Measurements from ENCODE around the gene SPECC1.
"Not testable (repeated sequence)": the region's sequence is repeated elsewhere in the genome, so short reads cannot be mapped to it uniquely, and the experiment has no call there.

SPECC1 gene

DNA sequence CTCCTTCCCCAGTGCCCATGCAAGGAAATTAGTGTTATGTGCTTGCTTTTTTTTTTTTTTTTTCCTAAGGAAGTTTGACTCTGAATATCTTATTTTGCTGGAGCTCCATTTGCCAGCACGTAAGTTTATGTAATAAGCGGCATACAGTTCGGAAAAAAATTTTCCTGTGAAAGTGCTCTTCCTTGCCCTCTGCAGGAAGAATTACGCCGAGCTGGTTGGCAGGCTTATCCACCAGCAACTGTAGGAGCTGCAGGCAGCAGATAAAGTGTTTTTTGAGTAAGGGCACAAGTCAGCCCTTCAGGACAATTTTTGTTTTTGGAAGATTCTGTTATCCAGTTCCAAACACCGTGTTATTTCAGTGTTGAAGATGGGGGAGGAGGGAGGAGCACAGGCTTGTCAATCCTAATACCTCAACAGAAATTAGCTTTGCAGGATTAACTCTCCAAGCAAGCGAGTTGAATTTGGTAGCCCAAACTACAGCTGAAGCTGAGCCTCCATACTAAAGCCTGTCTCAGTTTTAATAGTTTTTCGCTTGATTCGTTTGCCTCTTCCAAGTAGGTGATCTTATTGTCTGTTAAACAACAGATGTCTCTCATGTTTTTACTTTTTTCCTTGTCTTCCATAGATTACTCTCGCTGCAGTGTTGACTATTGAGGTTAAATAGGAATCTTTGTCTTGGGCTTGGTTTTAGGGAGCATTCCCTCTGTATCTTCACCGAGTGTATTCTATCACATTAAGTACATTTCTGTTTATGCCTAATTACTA is 1.1 kb downstream of the SPECC1 start:
- peak; percentile 92 for DNase-seq (ENCODE audit: low spot score)

DNA sequence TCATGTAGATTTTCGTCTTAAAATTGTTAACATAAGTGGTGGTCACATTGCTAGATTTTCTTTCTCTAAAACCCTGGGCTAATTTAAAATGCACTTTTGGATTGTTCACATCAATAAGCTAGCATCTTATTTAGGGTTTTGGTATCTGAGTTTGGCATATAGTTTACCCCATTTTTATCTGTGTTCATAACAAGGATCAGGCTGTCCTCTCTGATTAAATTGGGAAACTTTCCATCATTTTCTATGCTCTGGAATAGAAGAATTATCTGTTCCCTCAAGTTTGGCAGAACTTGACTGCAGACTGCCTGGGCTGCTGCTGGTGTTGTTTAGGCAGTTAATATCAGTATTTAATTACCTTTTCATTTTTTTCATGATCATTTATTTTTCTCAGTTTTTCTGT is 1.8 kb downstream of the SPECC1 start:
- DNase-seq (ENCODE audit: low spot score), result no peak

DNA sequence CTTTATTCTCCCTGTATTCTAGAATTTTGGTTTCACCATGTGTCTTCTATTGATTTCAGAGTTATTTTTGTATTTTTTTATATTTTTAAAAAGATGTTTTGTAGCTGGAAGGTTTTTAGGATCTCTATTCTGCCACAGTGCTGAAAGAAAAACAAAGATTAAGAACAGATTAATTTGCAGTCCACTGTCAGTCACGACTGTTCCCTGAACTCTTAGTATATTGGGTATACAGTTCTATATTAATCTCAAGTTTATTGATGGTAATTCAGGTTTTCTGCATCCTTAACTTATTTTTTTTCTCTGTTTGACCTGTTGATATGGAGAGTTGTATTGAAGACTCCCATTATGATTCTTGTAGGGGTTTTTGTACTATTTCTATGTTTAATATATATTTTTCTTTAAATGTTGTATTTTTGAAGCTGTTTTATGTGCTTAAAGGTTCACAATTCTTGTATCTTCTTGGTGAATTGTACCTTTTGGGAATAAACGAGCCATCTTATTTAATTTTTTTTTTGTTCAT is 2.9 kb downstream of the SPECC1 start:
- no peak for DNase-seq (ENCODE audit: low spot score)

DNA sequence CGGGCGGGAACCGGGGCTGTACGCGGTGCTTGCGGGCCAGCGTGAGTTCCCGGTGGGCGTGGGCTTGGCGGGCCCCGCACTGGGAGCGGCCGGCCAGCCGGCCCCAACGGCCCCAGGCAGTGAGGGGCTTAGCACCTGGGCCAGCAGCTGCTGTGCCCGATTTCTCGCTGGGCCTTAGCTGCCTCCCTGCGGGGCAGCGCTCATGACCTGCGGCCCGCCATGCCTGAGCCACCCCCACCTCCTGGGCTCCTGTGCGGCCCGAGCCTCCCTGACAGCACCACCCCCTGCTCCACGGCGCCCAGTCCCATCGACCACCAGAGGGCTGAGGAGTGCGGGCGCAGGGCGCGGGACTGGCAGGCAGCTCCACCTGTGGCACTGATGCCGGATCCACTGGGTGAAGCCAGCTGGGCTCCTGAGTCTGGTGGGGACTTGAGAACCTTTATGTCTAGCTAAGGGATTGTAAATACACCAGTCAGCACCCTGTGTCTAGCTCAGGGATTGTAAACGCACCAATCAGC is 7.4 kb downstream of the SPECC1 start:
- DNase-seq (ENCODE audit: low spot score), result not testable (repeated sequence)

DNA sequence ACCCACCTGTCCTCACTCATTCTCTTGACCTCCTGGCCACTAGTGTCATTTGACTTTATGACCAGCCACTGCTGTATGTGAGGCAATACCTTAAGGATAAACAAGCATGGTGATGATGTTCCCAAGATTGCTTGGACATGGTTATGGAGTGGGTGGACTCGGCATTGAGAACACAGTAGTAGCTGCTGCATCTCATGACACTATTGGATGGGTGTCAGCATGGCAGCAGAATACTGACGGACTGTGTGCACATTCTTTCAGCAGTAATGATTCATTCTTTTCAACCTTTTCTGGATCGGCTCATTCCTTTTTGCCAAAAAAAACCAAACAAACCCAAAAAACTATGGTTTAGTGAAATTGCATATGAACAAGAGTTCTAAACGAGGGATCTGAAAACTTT is 13.5 kb downstream of the SPECC1 start:
- no peak for DNase-seq (ENCODE audit: low spot score)

DNA sequence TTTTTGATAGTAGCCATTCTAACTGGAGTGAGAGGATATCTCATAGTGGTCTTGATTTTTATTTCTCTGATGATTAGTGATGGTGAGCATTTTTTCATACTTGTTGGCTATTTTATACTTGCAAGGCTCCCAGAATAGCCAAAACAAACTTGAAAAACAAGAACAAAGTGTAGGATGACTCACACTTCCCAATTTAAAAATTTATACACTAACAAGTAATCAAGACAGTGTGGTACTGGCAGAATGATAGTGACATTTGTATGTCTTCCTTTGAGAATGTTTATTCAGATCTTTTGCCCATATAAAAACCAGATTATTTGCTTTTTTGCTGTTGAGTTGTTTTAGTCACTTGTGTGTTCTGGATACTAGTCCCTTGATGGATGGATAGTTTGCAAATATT is 17.8 kb downstream of the SPECC1 start:
- no peak for DNase-seq (ENCODE audit: low spot score)

DNA sequence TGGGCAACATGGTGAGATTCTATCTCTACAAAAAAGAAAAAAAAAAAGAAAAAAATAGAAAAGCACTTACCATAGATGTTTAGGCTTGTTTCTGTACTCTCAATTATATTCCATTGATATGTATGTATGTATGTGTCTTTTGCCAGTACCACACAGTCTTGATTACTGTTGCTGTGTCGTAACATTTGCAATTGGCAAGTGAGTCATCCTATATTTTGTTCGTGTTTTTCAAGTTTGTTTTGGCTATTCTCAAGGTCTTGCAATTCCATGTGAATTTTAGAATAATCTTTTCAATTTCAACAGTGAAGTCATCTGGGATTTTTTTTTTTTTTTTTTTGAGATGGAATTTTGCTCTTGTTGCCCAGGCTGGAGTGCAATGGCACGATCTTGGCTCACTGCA is 19.3 kb downstream of the SPECC1 start:
- no peak for DNase-seq (ENCODE audit: low spot score)

DNA sequence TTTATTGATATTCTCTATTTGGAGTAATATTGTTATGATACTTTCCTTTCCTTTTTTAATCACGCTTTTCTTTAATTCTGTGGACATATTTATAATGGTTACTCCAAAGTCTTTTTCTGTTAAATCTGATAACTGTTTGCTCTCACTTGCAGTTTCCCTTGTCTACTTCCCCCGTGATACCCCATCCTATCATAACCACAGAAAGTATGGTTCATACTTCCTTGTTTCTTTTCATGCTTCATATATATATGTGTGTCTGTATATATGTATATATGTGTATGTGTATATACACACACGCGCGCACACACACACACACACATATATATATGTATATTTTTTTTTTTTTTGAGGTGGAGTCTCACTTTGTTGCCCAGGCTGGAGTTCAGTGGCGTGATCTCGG is 23.5 kb downstream of the SPECC1 start:
- no peak for DNase-seq (ENCODE audit: low spot score)

DNA sequence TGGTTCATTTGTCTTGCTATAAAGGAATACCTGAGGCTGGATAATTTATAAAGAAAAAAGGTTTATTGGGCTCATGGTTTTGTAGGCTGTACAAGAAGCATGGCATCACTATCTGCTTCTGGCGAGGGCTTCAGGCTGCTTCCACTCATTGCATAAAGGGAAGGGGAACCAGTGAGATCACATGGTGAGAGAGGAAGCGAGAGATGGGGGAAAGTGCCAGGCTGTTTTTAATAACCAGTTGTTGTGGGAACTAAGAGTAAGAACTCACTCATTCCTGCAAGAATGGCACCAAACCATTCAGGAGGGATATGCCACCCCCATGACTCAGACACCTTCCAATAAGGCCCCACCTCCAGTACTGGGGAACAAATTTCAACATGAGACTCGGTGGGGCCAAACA is 24.3 kb downstream of the SPECC1 start:
- DNase-seq (ENCODE audit: low spot score), result no peak

DNA sequence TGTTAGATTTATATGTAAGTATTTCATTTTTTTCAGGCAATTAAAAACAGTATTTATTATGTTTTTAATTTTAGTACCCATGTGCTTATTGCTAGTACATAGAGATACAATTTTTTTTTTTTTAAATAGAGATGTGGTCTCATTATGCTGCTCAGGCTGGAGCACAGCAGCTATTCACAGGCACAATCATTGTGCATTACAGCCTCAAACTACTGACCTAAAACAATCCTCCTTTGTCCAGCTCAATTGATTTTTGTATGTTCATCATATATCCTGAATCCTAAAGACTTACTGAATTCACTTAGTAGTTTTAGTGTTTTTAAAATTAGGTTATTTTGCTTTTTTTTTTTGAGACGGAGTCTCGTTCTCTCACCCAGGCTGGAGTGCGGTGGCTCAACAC is 26.3 kb downstream of the SPECC1 start:
- no peak for DNase-seq (ENCODE audit: low spot score)

DNA sequence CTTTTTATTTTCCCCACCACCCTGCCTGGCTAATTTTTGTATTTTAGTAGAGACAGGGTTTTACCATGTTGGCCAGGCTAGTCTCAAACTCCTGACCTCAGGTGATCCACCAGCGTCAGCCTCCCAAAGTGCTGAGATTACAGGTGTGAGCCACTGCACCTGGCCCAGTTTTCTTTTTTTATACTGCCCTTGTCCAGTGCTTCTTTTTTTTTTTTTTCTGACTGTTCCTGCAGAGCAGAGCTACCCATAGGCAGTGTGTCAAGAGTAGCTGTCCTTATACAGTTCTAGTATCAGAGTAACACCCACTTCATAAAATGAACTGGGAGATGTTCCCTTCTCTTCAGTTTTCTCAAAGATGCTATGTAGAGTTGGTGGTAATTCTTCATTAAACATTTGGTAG is 28.1 kb downstream of the SPECC1 start:
- DNase-seq (ENCODE audit: low spot score), result not testable (repeated sequence)

DNA sequence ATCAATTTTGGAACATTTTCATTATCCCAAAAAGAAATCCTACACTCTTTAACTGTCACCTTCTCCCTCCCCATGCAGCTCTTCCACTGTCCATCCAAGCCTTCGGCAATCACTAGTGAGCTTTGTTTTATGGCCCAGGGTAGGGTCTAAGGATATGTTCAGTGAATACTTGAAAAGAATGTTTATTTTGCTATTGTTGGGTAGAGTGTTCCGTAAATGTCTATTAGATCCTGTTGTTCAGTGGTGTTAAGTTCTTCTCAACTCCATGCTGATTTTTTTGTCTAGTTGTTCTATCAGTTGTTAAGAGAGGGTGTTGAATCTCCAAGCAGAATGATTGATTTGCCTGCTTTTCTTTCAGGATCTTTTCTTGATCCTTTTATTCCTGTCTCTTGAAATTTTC is 29.9 kb downstream of the SPECC1 start:
- DNase-seq (ENCODE audit: low spot score), result no peak

DNA sequence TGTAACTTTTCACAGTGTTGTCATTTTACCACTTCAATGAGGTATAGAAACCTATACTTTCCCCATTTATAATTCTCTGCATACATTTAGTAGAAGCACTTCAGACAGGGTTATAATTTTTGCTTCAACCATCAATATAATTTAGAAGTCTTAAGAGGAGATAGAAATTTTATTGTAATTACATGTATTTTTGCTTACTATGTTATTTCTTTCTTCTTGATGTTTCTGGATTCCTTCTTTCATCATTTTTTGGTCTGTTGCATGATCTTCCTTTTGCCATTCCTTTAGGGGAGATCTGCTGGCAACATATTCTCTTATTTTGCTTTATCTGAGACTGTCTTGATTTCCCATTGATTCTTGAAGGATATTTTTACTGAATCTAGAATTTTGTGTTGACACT is 31.1 kb downstream of the SPECC1 start:
- DNase-seq (ENCODE audit: low spot score), result no peak

DNA sequence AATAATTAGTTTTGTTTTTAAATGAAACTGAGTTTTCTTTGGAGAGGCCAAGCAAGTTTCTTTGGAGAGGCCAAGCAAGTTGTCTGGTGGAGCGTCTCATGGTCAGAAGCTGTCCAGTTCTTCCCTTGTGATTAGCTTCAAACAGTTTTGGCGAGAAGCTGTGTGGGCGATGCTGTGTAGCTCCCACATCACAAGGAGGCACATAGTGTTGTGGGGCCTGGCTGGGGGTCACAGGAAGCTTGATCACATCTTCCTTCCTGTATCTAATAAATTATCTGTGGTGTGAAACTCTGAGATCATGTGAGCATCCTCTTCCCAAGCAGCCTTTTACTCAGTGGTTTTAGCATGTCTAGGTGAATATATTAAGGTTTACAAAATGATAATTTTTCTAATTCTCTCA is 33.9 kb downstream of the SPECC1 start:
- DNase-seq (ENCODE audit: low spot score), result no peak

DNA sequence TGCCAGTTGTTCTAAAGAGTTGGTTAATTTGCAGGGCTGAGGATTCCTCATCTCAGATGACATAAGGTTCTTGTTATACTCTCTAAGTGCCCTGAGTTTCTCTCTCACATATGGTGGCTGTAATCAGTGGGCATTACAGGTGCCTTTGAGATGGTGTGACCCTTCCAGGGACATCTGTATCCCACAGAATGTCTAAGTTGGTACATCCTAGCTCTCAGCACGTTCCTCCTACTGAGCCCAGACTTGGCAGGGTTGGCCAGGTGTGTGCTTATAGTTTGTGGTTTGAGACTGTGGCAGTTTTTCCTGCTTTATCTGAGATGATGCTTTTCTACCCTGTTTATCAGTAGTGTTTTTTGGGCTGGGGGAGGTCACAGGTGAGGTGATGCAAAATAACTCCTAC is 36.3 kb downstream of the SPECC1 start:
- no peak for DNase-seq (ENCODE audit: low spot score)

DNA sequence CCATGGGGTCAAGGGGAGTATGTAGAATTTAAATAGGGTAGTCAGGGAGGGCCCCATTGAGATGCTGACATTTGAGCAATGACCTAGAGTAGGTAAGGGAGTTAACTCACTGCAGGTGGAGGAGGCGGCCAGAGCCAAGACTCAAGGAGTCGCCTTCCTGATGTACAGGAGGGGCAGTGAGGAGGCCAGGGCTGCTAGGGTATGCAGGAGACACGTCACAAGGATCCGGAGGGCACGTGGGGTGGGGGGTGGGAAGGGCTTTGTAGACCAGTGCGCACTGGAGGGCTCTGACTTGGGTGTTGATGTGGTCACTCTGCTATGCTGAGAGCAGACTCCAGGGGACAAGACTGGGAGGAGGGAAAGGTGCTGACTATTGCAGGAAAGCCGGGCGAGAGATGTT is 37.5 kb downstream of the SPECC1 start:
- no peak for DNase-seq (ENCODE audit: low spot score)

DNA sequence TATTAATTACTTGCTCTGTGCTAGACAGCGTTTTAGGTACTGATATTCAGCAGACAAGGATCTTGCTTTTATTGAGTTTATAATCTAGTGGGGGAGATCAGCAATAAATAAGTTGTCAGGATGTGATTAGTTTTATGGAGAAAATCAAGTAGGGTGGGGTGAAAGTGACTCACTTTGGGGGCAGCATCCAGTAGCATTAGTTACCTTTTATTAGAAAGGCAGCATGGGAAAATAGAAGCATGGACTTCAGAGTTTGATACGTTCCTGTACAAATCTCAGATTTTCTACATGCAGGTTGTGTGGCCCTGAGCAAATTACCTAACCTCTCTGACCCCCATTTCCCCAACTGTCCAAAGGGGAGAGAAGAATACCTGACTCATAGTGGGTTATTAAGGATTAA is 42.5 kb downstream of the SPECC1 start:
- no peak for DNase-seq (ENCODE audit: low spot score)

DNA sequence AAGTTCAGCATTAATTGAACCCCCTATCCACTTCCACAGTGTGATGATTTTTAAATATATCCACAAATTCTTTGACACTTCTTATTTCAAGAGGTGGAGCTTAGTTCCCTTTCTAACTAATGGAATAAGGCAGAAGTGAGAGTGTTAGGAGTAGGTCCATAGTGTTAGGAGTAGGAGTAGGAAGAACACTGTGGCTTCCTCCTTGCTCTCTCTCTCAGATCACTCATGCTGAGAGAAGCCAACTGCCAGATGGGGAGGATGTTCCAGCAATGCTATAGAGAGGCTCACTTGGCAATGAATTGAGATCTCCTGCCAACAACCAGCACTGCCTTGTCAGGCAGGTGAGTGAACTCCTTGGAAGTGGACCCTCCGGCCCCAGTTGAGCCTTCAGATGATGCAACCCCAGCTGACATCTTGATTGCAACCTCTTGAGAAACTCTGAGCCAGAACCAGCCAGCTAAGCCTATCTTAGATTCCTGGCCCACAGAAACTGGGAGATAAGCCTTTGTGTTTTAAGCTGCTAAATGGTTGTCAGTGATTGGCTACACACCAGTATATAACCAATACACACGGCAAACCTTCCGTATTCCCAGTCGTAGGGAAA is 44.3 kb downstream of the SPECC1 start:
- no peak for DNase-seq (ENCODE audit: low spot score)

DNA sequence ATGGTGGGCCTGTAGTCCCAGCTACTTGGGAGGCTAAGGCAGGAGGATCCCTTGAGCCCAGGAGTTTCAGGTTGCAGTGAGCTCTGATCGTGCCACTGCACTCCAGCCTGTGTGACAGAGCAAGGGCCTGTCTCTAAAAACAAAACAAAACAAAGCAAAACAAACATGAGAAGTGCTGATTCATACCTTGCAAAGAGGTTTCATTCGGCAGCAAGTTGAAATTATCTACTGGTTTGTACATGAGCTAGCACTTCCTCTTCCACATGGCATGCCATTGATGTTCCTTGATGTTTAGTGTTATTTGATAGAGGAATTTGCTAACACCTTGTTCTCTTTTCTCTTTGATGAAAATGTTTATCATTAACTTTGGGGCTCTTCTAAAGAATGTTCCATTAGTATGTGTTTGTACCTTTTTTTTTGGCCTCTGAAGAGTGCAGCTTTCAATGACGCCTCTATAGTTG is 50.6 kb downstream of the SPECC1 start:
- peak; percentile 90 for DNase-seq (ENCODE audit: low spot score)

DNA sequence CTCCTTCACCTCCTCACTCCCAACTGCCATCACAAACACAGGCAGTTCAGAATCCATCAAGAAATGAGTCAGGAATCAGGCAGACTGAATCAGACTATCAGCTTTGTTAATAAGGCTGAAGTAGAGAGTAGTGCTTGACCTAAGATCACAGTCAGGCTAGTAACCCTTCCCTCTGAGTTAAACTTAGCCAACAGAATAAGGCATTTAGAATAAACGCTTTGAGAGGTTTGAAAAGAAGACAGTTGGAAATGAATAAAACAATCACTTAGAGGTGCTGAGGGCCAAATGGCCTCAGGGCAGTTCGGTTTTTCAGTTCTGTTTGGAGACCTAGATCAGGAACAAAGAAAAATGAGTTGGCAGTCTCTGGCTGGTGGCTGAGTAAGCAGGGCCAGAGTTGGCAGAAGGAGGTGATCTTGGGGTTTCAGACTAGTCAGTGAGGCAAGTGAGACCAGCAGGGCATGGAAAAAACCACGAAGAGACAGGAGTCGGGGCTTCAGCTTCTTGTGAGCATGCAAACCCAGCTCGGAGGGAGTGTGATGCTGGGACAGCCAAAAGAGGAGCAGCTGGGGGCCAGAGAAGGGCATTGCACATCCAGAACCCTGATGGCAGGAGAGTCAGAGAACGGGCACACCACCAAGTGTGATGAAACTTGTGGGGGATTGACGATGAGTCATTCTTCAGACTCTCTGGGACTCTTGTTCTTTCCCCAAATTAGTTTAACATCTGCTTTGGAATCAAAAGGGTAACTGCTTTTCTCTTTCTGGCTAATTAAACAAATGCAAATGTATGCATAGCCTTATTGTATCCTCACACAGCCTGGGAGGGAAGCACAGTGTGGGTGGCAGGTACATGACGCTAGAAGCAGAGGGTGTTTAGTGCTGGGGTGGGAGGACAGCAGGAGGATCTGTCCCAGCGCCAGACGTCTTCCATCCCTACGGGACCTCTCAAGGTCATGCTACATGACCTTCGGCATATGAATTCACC is 54.8 kb downstream of the SPECC1 start:
- DNase-seq (ENCODE audit: low spot score), result no peak

DNA sequence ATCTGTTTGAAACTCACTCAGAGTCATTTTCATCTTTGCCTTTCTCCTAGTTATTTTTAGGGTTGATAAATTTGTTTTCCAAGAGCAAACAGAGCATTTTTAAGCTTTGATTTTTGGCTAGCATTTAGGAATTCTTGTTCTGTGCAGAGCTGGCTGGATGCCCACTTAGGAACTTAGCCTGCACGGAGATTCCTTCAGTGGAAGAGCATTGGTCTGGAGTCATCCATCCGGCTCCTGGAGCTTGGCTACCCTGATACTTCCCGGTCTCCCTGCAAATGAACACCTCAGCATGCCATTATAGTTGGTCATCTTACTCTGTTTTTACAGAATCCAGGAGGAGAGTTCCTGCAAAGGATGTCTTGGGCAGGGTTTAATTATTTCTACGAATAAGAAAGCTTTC is 57.1 kb downstream of the SPECC1 start:
- DNase-seq (ENCODE audit: low spot score), result no peak

DNA sequence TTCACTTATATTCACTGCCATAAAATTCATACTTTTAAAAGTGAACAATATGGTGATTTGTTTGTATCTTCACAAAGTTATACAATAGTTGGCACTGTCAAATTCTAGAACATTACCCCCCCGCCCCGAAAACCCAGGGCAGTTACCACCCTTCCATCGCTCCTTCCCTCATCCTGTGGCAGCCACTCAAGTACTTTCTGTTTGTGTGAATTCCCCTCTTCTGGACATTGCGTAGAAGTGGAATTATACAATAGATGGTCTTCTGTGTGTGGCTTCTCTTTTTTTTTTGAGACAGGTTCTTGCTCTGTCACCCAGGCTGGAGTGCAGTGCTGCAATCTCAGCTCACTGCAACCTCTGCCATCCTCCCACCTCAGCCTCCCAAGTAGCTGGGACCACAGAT is 58.6 kb downstream of the SPECC1 start:
- no peak for DNase-seq (ENCODE audit: low spot score)

All from SW480 (cell line).